ENCODE measurements around the gene TIPARP.

- TF ChIP-seq CTCF (tag by site-specific recombination; IDR thresholded peaks at IDR 0.05) (no peak), ZSCAN5A (tag by site-specific recombination; IDR thresholded peaks at IDR 0.05) (no peak)
Measured at GRCh38 chr3:156680243-156680914, 6.0 kb downstream of the TIPARP start.

All from HEK293 (cell line).